Spleen (tissue), 11 donors: ENCODE measurements around the gene SIRT2. TPM values are rescaled to one million over a fixed set of nuclear protein-coding genes. Genes with fewer than 3 reads are reported as not detected.

Experiments used
- DNase-seq: peaks from one replicate; pipeline ENCODE4 v3.0.0-alpha.2; 2020
- H3K27ac ChIP-seq, 8 donors: fragments of 200-600 bp; sonication (generic) in 7 of 8; 1 replicate in 4 of 8; 2 replicates in 4 of 8; pipeline versions ENCODE4 v1.5.0 to v1.8.0; 2016 to 2021; ENCODE audit warnings: inconsistent platforms in 4 of 8, mild to moderate bottlenecking in 4 of 8, moderate library complexity in 1 of 8
- H3K27me3 ChIP-seq, 7 donors: fragments of 200-600 bp; sonication (generic) in 6 of 7; replicated peaks in 1 of 7; 1 replicate in 4 of 7; 2 replicates in 3 of 7; pipeline versions ENCODE4 v1.5.0 to v1.8.0; 2016 to 2021; ENCODE audit warnings: inconsistent platforms in 3 of 7, mild to moderate bottlenecking in 1 of 7
- H3K36me3 ChIP-seq, 6 donors: fragments of 200-600 bp; sonication (generic) in 5 of 6; 1 replicate in 4 of 6; 2 replicates in 2 of 6; pipeline versions ENCODE4 v1.5.0 to v1.8.0; 2016 to 2021; ENCODE audit warnings: inconsistent platforms in 2 of 6
- H3K4me1 ChIP-seq, 6 donors: fragments of 200-600 bp; sonication (generic) in 5 of 6; 1 replicate in 3 of 6; 2 replicates in 3 of 6; pipeline versions ENCODE4 v1.5.0 to v1.8.0; 2016 to 2021; ENCODE audit warnings: inconsistent platforms in 3 of 6
- H3K4me3 ChIP-seq, 8 donors: fragments of 200-600 bp; sonication (generic) in 7 of 8; 1 replicate in 4 of 8; 2 replicates in 4 of 8; pipeline versions ENCODE4 v1.5.0 to v1.8.0; 2016 to 2021; ENCODE audit warnings: inconsistent platforms in 4 of 8, mild to moderate bottlenecking in 4 of 8, moderate library complexity in 2 of 8
- H3K9me3 ChIP-seq, 8 donors: fragments of 200-600 bp; sonication (generic) in 7 of 8; 1 replicate in 4 of 8; 2 replicates in 4 of 8; pipeline versions ENCODE4 v1.5.0 to v1.8.0; 2016 to 2021; ENCODE audit warnings: inconsistent platforms in 4 of 8
- POLR2A ChIP-seq, 3 donors: fragments of 450-650 bp; IDR thresholded peaks; one replicate each; pipeline ENCODE4 v1.5.1; 2017; ENCODE audit warnings: antibody characterized with exemption in 3 of 3, mild to moderate bottlenecking in 1 of 3
- POLR2AphosphoS5 ChIP-seq, 3 donors: sonication (generic); formaldehyde crosslinking; IDR thresholded peaks; one replicate each; pipeline ENCODE4 v1.5.1; 2017; ENCODE audit warnings: antibody characterized with exemption in 3 of 3
- WGBS, 5 donors: extraction: QIAGEN DNeasy Blood & Tissue Kit in 3 of 5; methylation state at CpG; one replicate each; pipeline versions ENCODE4 v1.1.5 to v1.1.7; 2013 to 2018; 5-methylcytosine and 5-hydroxymethylcytosine counted together
- intact Hi-C: fragments of 100-400 bp; cut with DNase I; formaldehyde crosslinking; loops from one replicate; pipeline ENCODE4 v1.15.0; 2023; ENCODE audit warnings: low total_unique reads
- polyA plus RNA-seq, 3 donors: library from polyadenylated mRNA; stranded (reverse); fragments of 200-250 nt; gene quantifications; one replicate each; pipeline ENCODE4 v1.2.1, GENCODE V29; 2013
- total RNA-seq, 7 donors: library from RNA; depleted of rRNA in 3 of 7; stranded (reverse); fragments of >200 nt in 3 of 7; fragmentation: NEBNext Ultra II Directional in 4 of 7; extraction: Animal tissue kit (Norgen Biotek cat#: 25700) in 4 of 7; gene quantifications; one replicate each; pipeline versions ENCODE4 v1.1.0 to v1.2.1, GENCODE V29; 2016 to 2021
- TF ChIP-seq, protein P1 (sequence below), 11 experiments: fragments of 200-600 bp in 7 of 11; fragments of 450-650 bp in 4 of 11; sonication (generic) in 4 of 11; IDR thresholded peaks in 8 of 11; conservative IDR thresholded peaks in 3 of 11; 1 replicate in 7 of 11; 2 replicates in 4 of 11; pipeline versions ENCODE4 v1.4.0 to v1.8.0; 2016 to 2021; ENCODE audit warnings: antibody characterized with exemption in 11 of 11, inconsistent platforms in 4 of 11, mild to moderate bottlenecking in 1 of 11
- donor health status: healthy with polysubstance abuse.
- donor health status: DM: no; HTN: no; CAD: no; lungs with moderate emphysema.
- donor health status: DM: no; HTN: no; CAD: no.
- donor health status: Bipolar disorder and iron deficiency.
- donor health status: healthy.
- donor health status: DM: no; HTN: no; CAD: no.
- donor health status: DM: yes; HTN: yes; CAD: no.

SIRT2 gene
- total and polyA plus RNA-seq, 10 donors = 25.8 to 81.0 (median 50.2) TPM

GRCh38 chr19:38911388-38912001 lies 12.1 kb upstream of the SIRT2 start:
- H3K4me3 ChIP-seq = no peak overlapping the region
- no peak for DNase-seq
- H3K9me3 ChIP-seq = no peaks in the 10 kb centered on the region
- peaks cover 0 to 47% (median 22%) of the 10 kb centered on the region in 6 donors for H3K36me3 ChIP-seq
- 69 to 85% (median 73%) methylated on average over 7 to 16 of the region's 16 CpGs for WGBS, 5 donors
- H3K4me1 ChIP-seq = no peaks in the 10 kb centered on the region
- no peak for TF ChIP-seq POLR2AphosphoS5 (IDR thresholded peaks at IDR 0.05)
- peaks cover 0 to 19% (median 4%) of the 10 kb centered on the region in 7 donors for H3K27me3 ChIP-seq
- no peak overlapping the region for H3K27ac ChIP-seq
- intact Hi-C loops = no loop called here

DNA sequence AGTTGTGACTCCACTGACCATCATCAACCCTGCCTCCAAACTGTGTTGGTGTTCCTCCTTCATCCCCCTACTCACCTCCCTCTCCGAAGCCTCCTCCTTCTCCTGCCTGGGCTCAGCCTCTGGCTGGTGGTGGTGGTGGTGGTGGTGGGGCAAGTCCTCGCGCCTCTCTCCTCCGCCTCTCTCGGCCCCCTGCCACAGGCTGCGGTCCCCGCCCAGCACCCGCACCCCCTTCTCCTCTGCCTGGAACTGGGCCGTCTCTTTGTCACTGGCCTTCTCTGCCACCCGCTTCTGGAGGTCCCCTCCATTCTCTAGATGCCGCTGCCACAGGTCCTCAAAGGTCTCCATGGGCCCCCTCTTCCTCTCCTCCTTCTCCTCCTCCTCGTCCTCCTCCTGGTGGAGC lies 11.1 kb upstream of the SIRT2 start:
- TF ChIP-seq, protein P1, sequence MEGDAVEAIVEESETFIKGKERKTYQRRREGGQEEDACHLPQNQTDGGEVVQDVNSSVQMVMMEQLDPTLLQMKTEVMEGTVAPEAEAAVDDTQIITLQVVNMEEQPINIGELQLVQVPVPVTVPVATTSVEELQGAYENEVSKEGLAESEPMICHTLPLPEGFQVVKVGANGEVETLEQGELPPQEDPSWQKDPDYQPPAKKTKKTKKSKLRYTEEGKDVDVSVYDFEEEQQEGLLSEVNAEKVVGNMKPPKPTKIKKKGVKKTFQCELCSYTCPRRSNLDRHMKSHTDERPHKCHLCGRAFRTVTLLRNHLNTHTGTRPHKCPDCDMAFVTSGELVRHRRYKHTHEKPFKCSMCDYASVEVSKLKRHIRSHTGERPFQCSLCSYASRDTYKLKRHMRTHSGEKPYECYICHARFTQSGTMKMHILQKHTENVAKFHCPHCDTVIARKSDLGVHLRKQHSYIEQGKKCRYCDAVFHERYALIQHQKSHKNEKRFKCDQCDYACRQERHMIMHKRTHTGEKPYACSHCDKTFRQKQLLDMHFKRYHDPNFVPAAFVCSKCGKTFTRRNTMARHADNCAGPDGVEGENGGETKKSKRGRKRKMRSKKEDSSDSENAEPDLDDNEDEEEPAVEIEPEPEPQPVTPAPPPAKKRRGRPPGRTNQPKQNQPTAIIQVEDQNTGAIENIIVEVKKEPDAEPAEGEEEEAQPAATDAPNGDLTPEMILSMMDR (IDR thresholded peaks at IDR 0.05 in 8 of 11, conservative IDR thresholded peaks at IDR 0.05 in 3 of 11) = no peak
- TF ChIP-seq POLR2AphosphoS5 (IDR thresholded peaks at IDR 0.05) = no peak
- no peak for TF ChIP-seq POLR2A (IDR thresholded peaks at IDR 0.05)
- H3K9me3 ChIP-seq = no peaks in the 10 kb centered on the region
- H3K4me1 ChIP-seq = no peaks in the 10 kb centered on the region
- H3K4me3 ChIP-seq = no peak overlapping the region
- WGBS, 5 donors = 93 to 96% (median 94%) methylated on average over 10 to 12 of the region's 12 CpGs
- no peak overlapping the region for H3K27ac ChIP-seq
- intact Hi-C loops = no loop called here
- no peak for DNase-seq
- H3K27me3 ChIP-seq = peaks cover 0 to 19% (median 4%) of the 10 kb centered on the region in 7 donors
- H3K36me3 ChIP-seq = peaks cover 0 to 50% (median 30%) of the 10 kb centered on the region in 6 donors

DNA sequence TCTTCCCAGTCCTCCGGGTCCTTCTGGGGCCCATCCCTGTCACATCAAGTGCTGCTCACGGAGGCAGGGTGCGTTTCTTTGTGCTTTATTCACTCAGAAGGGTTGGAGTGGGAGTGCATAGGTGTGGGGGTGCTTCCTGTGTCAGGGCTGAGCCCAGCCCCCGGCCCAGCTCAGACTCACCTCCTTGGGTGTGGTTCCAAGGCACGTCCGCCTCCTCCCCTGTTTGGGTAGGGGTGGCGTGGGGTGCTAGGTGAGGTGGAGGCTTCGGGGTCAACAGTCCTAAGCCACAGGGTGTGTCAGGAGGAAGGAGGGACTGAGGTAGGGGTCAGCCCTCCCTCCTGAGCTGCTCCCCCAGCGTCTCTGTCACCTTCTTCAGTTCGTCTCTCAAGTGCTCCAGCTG lies 9.5 kb upstream of the SIRT2 start:
- 70 to 82% (median 80%) methylated on average over 8 to 10 of the region's 10 CpGs for WGBS, 5 donors
- no peak overlapping the region for H3K4me3 ChIP-seq
- H3K27me3 ChIP-seq = peaks cover 0 to 19% (median 4%) of the 10 kb centered on the region in 7 donors
- no peak for DNase-seq
- H3K27ac ChIP-seq = no peak overlapping the region
- H3K4me1 ChIP-seq = peaks cover 0 to 3% (median 0%) of the 10 kb centered on the region in 6 donors
- peak in 2 of 3 donors; percentile 13 to 53 for TF ChIP-seq POLR2AphosphoS5 (IDR thresholded peaks at IDR 0.05)
- TF ChIP-seq, protein P1 (IDR thresholded peaks at IDR 0.05 in 8 of 11, conservative IDR thresholded peaks at IDR 0.05 in 3 of 11) = no peak
- no peaks in the 10 kb centered on the region for H3K9me3 ChIP-seq
- H3K36me3 ChIP-seq = peaks cover 0 to 59% (median 43%) of the 10 kb centered on the region in 6 donors
- intact Hi-C loops = no loop called here

DNA sequence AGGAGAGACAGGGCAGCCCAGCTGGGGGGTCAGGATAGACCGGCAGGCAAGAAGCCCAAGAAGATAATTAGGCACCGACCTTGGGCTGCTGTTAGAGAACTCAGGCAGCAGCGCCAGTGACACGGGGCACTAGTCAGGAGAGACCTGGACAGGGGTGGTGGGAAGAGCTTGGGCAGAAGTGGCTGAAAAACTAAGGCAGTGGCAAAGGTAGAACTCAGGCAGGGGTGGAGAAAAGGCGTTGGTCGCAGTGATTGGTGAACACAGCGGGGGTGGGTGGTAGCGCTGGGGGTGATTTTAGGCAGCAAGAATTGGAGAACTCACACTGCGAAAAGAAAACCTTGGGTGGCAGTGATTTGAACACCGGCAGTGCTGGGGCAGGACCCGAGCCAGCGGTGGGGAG lies 8.3 kb upstream of the SIRT2 start:
- Histone ChIP-seq H3K4me3 (no peak overlapping the region), H3K27me3 (peaks cover 0 to 19% (median 4%) of the 10 kb centered on the region in 7 donors), H3K4me1 (peaks cover 0 to 16% (median 1%) of the 10 kb centered on the region in 6 donors), H3K27ac (no peak overlapping the region), H3K9me3 (no peaks in the 10 kb centered on the region), H3K36me3 (peaks cover 0 to 68% (median 43%) of the 10 kb centered on the region in 6 donors)
- WGBS, 5 donors = 95 to 97% (median 95%) methylated on average over 12 of the region's 12 CpGs
- intact Hi-C loops = no loop called here
- TF ChIP-seq, protein P1 (IDR thresholded peaks at IDR 0.05 in 8 of 11, conservative IDR thresholded peaks at IDR 0.05 in 3 of 11) = no peak
- TF ChIP-seq POLR2A (IDR thresholded peaks at IDR 0.05) (no peak), POLR2AphosphoS5 (IDR thresholded peaks at IDR 0.05) (no peak)
- no peak for DNase-seq
